Umbilical cord (tissue), 2 donors: ENCODE results near the gene TP53BP1. TPM values are rescaled to one million over a fixed set of nuclear protein-coding genes. Genes with fewer than 3 reads are reported as not detected.
"Not testable (repeated sequence)": the region's sequence is repeated elsewhere in the genome, so short reads cannot be mapped to it uniquely, and the experiment has no call there.

Source experiments
- DNase-seq: peaks from one replicate; pipeline ENCODE4 v3.0.0-alpha.2; 2015; ENCODE audit warnings: low spot score
- total RNA-seq: library from RNA; depleted of rRNA; stranded (reverse); fragments of >200 nt; gene quantifications from one replicate; pipeline ENCODE4 v1.2.3, GENCODE V29; 2014; ENCODE audit warnings: low replicate concordance; ENCODE audit not compliant: insufficient read depth

TP53BP1 gene
- total RNA-seq, 1 donor from 2014 or later = 52.7 TPM

GRCh38 chr15:43420876-43421275 lies 72.1 kb downstream of the TP53BP1 start:
- no peak for DNase-seq

DNA sequence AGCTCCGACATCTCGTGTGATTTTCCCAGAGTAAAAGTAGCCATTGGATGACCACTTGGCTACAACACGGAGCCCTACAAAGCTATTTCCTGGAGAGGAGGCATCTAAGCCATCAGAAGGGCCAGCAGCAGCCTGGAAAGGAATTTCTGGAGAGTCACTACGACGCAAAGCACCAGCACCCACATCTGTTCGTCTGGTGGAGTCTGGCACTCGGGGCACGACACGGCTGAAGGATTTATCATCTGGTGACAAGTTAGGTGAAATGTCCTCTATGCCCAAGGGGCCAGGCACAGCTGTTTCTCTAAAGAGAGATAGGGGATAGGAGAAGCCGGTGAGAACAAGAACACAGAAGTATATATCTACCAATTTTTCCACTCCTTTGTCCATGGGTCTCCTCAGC lies 72.5 kb downstream of the TP53BP1 start:
- DNase-seq = no peak

- DNase-seq = no peak
Measured at GRCh38 chr15:43414196-43414595, 78.8 kb downstream of the TP53BP1 start.

DNA sequence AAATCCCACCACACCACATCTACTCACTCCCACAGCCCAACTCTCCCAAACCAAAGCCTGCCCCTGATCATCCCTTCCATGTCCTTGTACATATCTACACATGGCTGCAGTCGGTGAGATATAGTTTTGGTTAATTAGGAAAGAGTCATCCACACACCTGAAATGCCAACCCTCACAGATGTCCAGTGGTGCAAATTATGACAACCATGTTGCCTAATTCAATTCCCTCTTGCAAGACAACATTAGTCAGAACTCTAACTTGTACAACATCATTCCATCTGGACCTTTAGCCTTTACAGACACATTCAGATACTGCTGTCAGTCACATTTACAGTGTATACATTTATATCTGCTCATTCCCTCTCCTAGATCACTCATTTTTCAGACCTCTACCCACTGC lies 80.9 kb downstream of the TP53BP1 start:
- no peak for DNase-seq

GRCh38 chr15:43410572-43411214 lies 82.3 kb downstream of the TP53BP1 start:
- no peak for DNase-seq

DNA sequence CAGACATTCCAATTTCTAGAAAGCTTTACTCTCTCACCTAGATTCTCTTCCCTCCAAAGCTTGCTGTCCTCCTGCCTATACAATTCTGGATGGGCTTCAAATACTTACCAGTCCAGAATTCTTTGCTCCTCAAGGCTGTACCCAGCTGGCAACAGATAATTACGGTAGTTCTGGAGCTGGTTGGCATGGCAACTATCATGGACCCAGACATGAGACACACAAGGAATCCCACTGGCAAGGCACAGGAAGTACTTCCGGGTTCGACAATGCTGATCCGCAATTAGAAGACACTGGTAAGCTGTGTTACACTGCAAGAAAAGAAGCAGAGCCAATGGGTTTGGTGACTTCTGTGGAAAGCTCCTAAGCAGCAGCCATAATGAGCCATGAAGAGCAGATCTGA lies 84.2 kb downstream of the TP53BP1 start:
- DNase-seq = no peak

GRCh38 chr15:43406808-43407207 lies 86.1 kb downstream of the TP53BP1 start:
- DNase-seq = no peak

DNA sequence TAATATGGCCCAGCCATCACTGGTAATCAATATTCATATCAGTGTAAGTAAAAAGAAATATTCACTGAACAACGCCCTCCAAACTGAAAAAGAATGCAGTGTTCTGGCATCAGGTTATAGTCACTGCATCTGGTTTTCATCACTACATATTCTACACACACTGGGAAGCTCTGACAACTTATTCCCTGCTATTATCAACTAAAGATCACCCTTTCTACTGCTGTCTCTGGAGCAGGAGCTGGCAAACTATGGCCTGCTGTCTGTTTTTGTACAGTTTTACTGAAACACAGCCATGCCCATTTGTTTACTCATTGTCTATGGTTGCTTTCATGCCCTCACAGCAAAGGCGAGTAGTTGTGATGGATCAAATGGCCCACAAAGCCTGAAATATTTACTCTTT lies 86.8 kb downstream of the TP53BP1 start:
- peak; percentile 64 for DNase-seq

GRCh38 chr15:43404130-43404529 lies 88.8 kb downstream of the TP53BP1 start:
- no peak for DNase-seq

GRCh38 chr15:43403616-43404015 lies 89.3 kb downstream of the TP53BP1 start:
- no peak for DNase-seq

DNA sequence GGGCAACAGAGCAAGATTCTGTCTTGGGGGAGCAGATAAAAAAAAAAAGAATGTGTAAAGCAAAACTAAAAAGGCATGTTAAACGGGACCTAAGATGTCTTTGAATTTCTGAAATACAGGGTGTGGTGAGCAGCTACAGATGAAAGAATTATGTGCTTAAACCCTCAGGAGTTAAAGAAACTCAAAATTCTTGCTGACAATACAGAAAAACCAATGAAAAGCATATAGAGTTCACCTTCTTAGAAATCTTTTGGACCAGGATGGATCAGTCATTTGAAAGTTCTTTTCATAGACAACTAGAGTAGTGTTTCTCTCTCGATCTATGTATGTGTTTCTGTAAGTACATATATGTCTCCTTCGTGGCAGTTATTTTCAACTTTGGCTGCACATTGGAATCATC lies 90.7 kb downstream of the TP53BP1 start:
- DNase-seq = no peak

DNA sequence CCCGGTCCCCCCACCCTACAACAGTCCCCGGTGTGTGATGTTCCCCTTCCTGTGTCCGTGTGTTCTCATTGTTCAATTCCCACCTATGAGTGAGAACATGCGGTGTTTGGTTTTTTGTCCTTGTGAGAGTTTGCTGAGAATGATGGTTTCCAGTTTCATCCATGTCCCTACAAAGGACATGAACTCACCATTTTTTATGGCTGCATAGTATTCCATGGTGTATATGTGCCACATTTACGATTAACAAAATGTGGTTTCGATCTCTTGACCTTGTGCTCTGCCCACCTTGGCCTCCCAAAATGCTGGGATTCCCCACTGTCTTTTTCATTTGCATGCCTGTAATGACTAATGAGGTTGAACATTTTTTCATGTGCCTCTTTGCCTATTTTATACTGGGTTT lies 99.4 kb downstream of the TP53BP1 start:
- DNase-seq = not testable (repeated sequence)

GRCh38 chr15:43390723-43391122 lies 102.2 kb downstream of the TP53BP1 start:
- no peak for DNase-seq

DNA sequence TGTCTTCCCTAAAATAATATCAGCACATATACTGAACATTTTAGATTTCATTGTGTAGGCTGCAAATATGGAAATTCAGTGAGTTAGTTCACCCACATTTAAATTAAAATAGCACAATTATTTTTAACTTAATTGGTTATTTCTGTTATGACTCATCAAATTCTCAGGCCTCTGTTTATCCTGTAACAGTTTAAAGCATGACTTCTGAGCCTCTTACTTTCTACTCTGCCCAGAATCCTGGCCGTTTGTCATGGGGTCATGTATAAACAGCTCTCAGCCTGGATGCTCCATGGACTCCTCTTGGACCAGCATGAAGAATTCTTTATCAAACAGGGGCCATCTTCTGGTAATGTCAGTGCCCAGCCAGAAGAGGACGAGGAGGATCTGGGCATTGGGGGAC lies 109.9 kb downstream of the TP53BP1 start:
- DNase-seq = no peak

GRCh38 chr15:43382310-43382709 lies 110.6 kb downstream of the TP53BP1 start:
- no peak for DNase-seq

- DNase-seq = no peak
Measured at GRCh38 chr15:43378601-43379000, 114.4 kb downstream of the TP53BP1 start.

DNA sequence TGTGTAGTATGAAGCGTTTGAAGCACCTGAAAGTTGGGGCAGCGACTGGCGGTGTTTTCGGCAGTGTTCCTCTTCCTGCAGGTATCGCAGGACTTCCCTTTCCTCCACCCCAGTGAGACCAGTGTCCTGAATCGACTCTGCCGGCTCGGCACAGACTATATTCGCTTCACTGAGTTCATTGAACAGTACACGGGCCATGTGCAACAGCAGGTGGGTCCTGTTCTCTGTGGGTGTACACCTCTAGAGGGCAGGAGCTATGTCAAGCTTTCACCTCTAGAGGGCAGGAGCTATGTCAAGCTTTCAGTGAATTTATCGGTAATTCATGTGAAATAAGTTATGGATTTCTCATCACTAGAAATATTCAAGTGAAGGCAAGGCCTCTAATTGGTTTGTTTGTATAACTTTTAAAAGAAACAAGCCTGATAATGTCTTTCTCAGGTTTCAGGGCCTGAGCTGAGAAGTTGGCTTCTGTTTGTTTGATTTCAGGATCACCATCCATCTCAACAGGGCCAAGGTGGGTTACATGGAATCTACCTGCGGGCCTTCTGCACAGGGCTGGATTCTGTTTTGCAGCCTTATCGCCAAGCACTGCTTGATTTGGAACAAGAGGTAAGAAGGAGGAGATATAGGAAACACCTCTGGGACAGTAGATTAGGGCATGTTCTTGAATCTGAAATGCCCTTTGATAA lies 116.8 kb downstream of the TP53BP1 start:
- peak; percentile 12 for DNase-seq

- peak; percentile 87 for DNase-seq
Measured at GRCh38 chr15:43370975-43371974, 121.7 kb downstream of the TP53BP1 start, which contains the start of the genes TUBGCP4 and ZSCAN29. Gene TUBGCP4, plus strand, starts transcription at chr15:43371101. Its CDS starts 254 bp downstream, at chr15:43371355. Gene ZSCAN29, minus strand, starts transcription at chr15:43371043. Its CDS starts 1,130 bp downstream, at chr15:43369913.

GRCh38 chr15:43370310-43370974 lies 122.5 kb downstream of the TP53BP1 start:
- DNase-seq = peak; percentile 25

DNA sequence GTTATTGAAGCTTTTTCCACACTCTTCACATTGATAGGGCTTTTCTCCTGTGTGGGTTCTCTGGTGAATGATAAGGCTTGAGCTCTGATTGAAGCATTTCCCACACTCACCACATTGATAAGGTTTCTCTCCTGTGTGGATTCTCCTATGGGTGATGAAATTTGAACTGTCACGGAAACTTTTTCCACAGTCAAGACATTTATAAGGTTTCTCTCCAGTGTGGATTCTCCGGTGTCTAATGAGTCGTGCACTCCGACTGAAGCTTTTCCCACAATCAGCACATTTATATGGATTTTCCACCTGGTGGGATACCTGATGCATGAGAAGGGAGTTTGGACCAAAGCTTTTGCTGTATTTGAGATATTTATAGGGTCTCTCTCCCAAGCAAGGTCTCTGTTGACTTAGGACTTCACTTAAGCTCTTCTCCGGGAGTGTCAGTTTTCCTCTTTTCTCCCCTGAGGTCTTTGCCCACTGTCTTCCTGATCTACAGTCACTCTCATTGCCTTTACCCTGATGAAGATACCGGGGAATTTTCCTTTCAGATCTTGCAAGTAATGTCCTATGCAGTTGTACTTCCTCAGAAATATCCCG lies 131.5 kb downstream of the TP53BP1 start:
- no peak for DNase-seq

DNA sequence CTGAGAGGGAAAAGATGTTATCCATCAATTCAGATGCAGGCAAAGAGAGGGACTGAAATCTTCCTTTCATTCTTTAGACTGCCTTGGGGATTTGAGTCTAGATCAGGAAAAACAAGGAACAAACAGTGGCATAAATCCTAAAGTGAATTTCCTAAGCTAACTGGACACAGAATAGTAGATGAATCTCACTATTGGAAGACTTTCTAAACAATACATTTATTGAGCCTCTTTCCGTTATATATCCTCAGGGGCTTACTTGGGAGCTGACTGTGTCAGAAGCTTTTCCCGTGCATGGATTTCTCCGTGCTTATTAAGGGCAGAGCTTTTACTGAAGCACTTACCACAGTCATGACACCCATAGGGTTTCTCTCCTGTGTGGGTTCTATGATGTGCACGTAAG lies 132.1 kb downstream of the TP53BP1 start:
- no peak for DNase-seq
